ENCODE results near the gene STK35.

The STK35 gene

GRCh38 chr20:2125474-2126112, 24.0 kb downstream of the STK35 start:
- no peak overlapping the region for H3K9ac ChIP-seq (ENCODE audit: low read length)
- no peak overlapping the region for H2BK15ac ChIP-seq (ENCODE audit: low read depth, poor library complexity, severe bottlenecking)
- no peak overlapping the region for H3K23ac ChIP-seq (ENCODE audit: low read length in 2 of 2)
- H2AK5ac ChIP-seq (ENCODE audit: low read length, severe bottlenecking) = no peak overlapping the region
- H2AFZ ChIP-seq (ENCODE audit: low read depth, low read length) = no peak overlapping the region
- H3K9me3 ChIP-seq (ENCODE audit: control insufficient read depth, low read length) = no peaks in the 10 kb centered on the region
- no peak overlapping the region for H3K4ac ChIP-seq (ENCODE audit: low read depth in 1 of 2, low read length in 2 of 2)
- no peak for DNase-seq
- no peak overlapping the region for H4K8ac ChIP-seq (ENCODE audit: low read length)
- H3K4me2 ChIP-seq (ENCODE audit: low read length, poor library complexity, severe bottlenecking) = no peak overlapping the region
- WGBS = 89% methylated on average over 7 of the region's 7 CpGs
- H3K27ac ChIP-seq (ENCODE audit: low read length, poor library complexity, severe bottlenecking) = no peak overlapping the region
- no peak overlapping the region for H3K4me3 ChIP-seq (ENCODE audit: insufficient read depth in 1 of 2, low read depth in 1 of 2, low read length in 2 of 2)
- no peak overlapping the region for H2BK5ac ChIP-seq (ENCODE audit: low read depth, low read length, poor library complexity, severe bottlenecking)
- H3K79me1 ChIP-seq (replicated peaks; ENCODE audit: low read length, poor library complexity, severe bottlenecking) = peaks cover 53% of the 10 kb centered on the region
- H3K18ac ChIP-seq (ENCODE audit: low read depth in 1 of 2, low read length in 2 of 2) = no peak overlapping the region
- no peaks in the 10 kb centered on the region for H3K27me3 ChIP-seq (ENCODE audit: control insufficient read depth in 1 of 2, insufficient read depth in 1 of 2, low read length in 2 of 2)
- H4K91ac ChIP-seq (ENCODE audit: low read length) = no peak overlapping the region
- peaks cover 14 to 28% of the 10 kb centered on the region in 2 experiments for H3K36me3 ChIP-seq (ENCODE audit: control insufficient read depth in 1 of 2, insufficient read depth in 2 of 2, low read depth in 1 of 2, low read length in 2 of 2)
- no peak overlapping the region for H2BK120ac ChIP-seq (ENCODE audit: low read depth, low read length)
- peaks cover 2% of the 10 kb centered on the region for H3K4me1 ChIP-seq (ENCODE audit: control insufficient read depth, insufficient read depth, low read depth, low read length)
- H3K14ac ChIP-seq (ENCODE audit: low read length in 2 of 2) = no peak overlapping the region
- no peak overlapping the region for H2BK12ac ChIP-seq (ENCODE audit: low read length in 2 of 2)

- no peak overlapping the region for H2AFZ ChIP-seq (ENCODE audit: low read depth, low read length)
- H2BK12ac ChIP-seq (ENCODE audit: low read length in 2 of 2) = peak overlapping the region in 1 of 2 experiments; percentile 23
- no peak overlapping the region for H4K91ac ChIP-seq (ENCODE audit: low read length)
- H2AK5ac ChIP-seq (ENCODE audit: low read length, severe bottlenecking) = no peak overlapping the region
- no peak overlapping the region for H2BK15ac ChIP-seq (ENCODE audit: low read depth, poor library complexity, severe bottlenecking)
- no peak overlapping the region for H3K27ac ChIP-seq (ENCODE audit: low read length, poor library complexity, severe bottlenecking)
- H2BK120ac ChIP-seq (ENCODE audit: low read depth, low read length) = no peak overlapping the region
- H3K14ac ChIP-seq (ENCODE audit: low read length in 2 of 2) = no peak overlapping the region
- H3K36me3 ChIP-seq (ENCODE audit: control insufficient read depth in 1 of 2, insufficient read depth in 2 of 2, low read depth in 1 of 2, low read length in 2 of 2) = peaks cover 14 to 28% of the 10 kb centered on the region in 2 experiments
- no peak overlapping the region for H2BK5ac ChIP-seq (ENCODE audit: low read depth, low read length, poor library complexity, severe bottlenecking)
- peaks cover 47% of the 10 kb centered on the region for H3K79me1 ChIP-seq (replicated peaks; ENCODE audit: low read length, poor library complexity, severe bottlenecking)
- no peaks in the 10 kb centered on the region for H3K9me3 ChIP-seq (ENCODE audit: control insufficient read depth, low read length)
- WGBS = 100% methylated on average over 1 of the region's 1 CpG
- no peak for DNase-seq
- H3K9ac ChIP-seq (ENCODE audit: low read length) = no peak overlapping the region
- H3K4me2 ChIP-seq (ENCODE audit: low read length, poor library complexity, severe bottlenecking) = no peak overlapping the region
- H3K4me3 ChIP-seq (ENCODE audit: insufficient read depth in 1 of 2, low read depth in 1 of 2, low read length in 2 of 2) = no peak overlapping the region
- H4K8ac ChIP-seq (ENCODE audit: low read length) = no peak overlapping the region
- no peak overlapping the region for H3K18ac ChIP-seq (ENCODE audit: low read depth in 1 of 2, low read length in 2 of 2)
- H3K4me1 ChIP-seq (ENCODE audit: control insufficient read depth, insufficient read depth, low read depth, low read length) = peaks cover 8% of the 10 kb centered on the region
- no peak overlapping the region for H3K23ac ChIP-seq (ENCODE audit: low read length in 2 of 2)
- no peak overlapping the region for H3K4ac ChIP-seq (ENCODE audit: low read depth in 1 of 2, low read length in 2 of 2)
- H3K27me3 ChIP-seq (ENCODE audit: control insufficient read depth in 1 of 2, insufficient read depth in 1 of 2, low read length in 2 of 2) = no peaks in the 10 kb centered on the region
These were observed 25.6 kb downstream of the STK35 start for GRCh38 chr20:2127238-2127637.

- H3K27me3 ChIP-seq (ENCODE audit: control insufficient read depth in 1 of 2, insufficient read depth in 1 of 2, low read length in 2 of 2) = no peaks in the 10 kb centered on the region
- WGBS = 94% methylated on average over 6 of the region's 6 CpGs
- H3K9ac ChIP-seq (ENCODE audit: low read length) = no peak overlapping the region
- H3K9me3 ChIP-seq (ENCODE audit: control insufficient read depth, low read length) = no peaks in the 10 kb centered on the region
- no peak overlapping the region for H2BK12ac ChIP-seq (ENCODE audit: low read length in 2 of 2)
- no peak overlapping the region for H3K23ac ChIP-seq (ENCODE audit: low read length in 2 of 2)
- H4K91ac ChIP-seq (ENCODE audit: low read length) = no peak overlapping the region
- no peak overlapping the region for H3K27ac ChIP-seq (ENCODE audit: low read length, poor library complexity, severe bottlenecking)
- H2BK120ac ChIP-seq (ENCODE audit: low read depth, low read length) = no peak overlapping the region
- no peak overlapping the region for H3K14ac ChIP-seq (ENCODE audit: low read length in 2 of 2)
- peaks cover 14 to 28% of the 10 kb centered on the region in 2 experiments for H3K36me3 ChIP-seq (ENCODE audit: control insufficient read depth in 1 of 2, insufficient read depth in 2 of 2, low read depth in 1 of 2, low read length in 2 of 2)
- no peak overlapping the region for H3K4me3 ChIP-seq (ENCODE audit: insufficient read depth in 1 of 2, low read depth in 1 of 2, low read length in 2 of 2)
- no peak overlapping the region for H4K8ac ChIP-seq (ENCODE audit: low read length)
- H2BK5ac ChIP-seq (ENCODE audit: low read depth, low read length, poor library complexity, severe bottlenecking) = no peak overlapping the region
- peaks cover 15% of the 10 kb centered on the region for H3K4me1 ChIP-seq (ENCODE audit: control insufficient read depth, insufficient read depth, low read depth, low read length)
- H2BK15ac ChIP-seq (ENCODE audit: low read depth, poor library complexity, severe bottlenecking) = no peak overlapping the region
- H2AFZ ChIP-seq (ENCODE audit: low read depth, low read length) = no peak overlapping the region
- H3K79me1 ChIP-seq (replicated peaks; ENCODE audit: low read length, poor library complexity, severe bottlenecking) = peaks cover 55% of the 10 kb centered on the region
- no peak overlapping the region for H3K4me2 ChIP-seq (ENCODE audit: low read length, poor library complexity, severe bottlenecking)
- H2AK5ac ChIP-seq (ENCODE audit: low read length, severe bottlenecking) = no peak overlapping the region
- no peak for DNase-seq
- H3K18ac ChIP-seq (ENCODE audit: low read depth in 1 of 2, low read length in 2 of 2) = no peak overlapping the region
- H3K4ac ChIP-seq (ENCODE audit: low read depth in 1 of 2, low read length in 2 of 2) = no peak overlapping the region
These were observed 26.9 kb downstream of the STK35 start for GRCh38 chr20:2128542-2128941.

- Histone ChIP-seq H2AFZ (ENCODE audit: low read depth, low read length) (no peak overlapping the region), H4K91ac (ENCODE audit: low read length) (no peak overlapping the region), H3K18ac (ENCODE audit: low read depth in 1 of 2, low read length in 2 of 2) (no peak overlapping the region), H3K4ac (ENCODE audit: low read depth in 1 of 2, low read length in 2 of 2) (no peak overlapping the region), H2BK5ac (ENCODE audit: low read depth, low read length, poor library complexity, severe bottlenecking) (no peak overlapping the region), H2AK5ac (ENCODE audit: low read length, severe bottlenecking) (no peak overlapping the region), H3K9ac (ENCODE audit: low read length) (no peak overlapping the region), H4K8ac (ENCODE audit: low read length) (no peak overlapping the region), H3K36me3 (ENCODE audit: control insufficient read depth in 1 of 2, insufficient read depth in 2 of 2, low read depth in 1 of 2, low read length in 2 of 2) (peaks cover 12 to 24% of the 10 kb centered on the region in 2 experiments), H3K9me3 (ENCODE audit: control insufficient read depth, low read length) (no peaks in the 10 kb centered on the region), H3K79me1 (replicated peaks; ENCODE audit: low read length, poor library complexity, severe bottlenecking) (peaks cover 43% of the 10 kb centered on the region), H3K14ac (ENCODE audit: low read length in 2 of 2) (no peak overlapping the region), H3K23ac (ENCODE audit: low read length in 2 of 2) (no peak overlapping the region), H2BK12ac (ENCODE audit: low read length in 2 of 2) (no peak overlapping the region), H3K27ac (ENCODE audit: low read length, poor library complexity, severe bottlenecking) (no peak overlapping the region), H3K4me3 (ENCODE audit: insufficient read depth in 1 of 2, low read depth in 1 of 2, low read length in 2 of 2) (no peak overlapping the region), H3K27me3 (ENCODE audit: control insufficient read depth in 1 of 2, insufficient read depth in 1 of 2, low read length in 2 of 2) (no peaks in the 10 kb centered on the region), H2BK15ac (ENCODE audit: low read depth, poor library complexity, severe bottlenecking) (no peak overlapping the region), H3K4me1 (ENCODE audit: control insufficient read depth, insufficient read depth, low read depth, low read length) (peaks cover 19% of the 10 kb centered on the region), H2BK120ac (ENCODE audit: low read depth, low read length) (no peak overlapping the region), H3K4me2 (ENCODE audit: low read length, poor library complexity, severe bottlenecking) (no peak overlapping the region)
- WGBS = 96% methylated on average over 13 of the region's 15 CpGs
- DNase-seq = no peak
These were observed 28.5 kb downstream of the STK35 start for GRCh38 chr20:2130062-2130591.
